GM12878 (cell line): Measurements from ENCODE around the gene OLFML2A. TPM values are rescaled to one million over a fixed set of nuclear protein-coding genes. Genes with fewer than 3 reads are reported as not detected.

Experiments
- ATAC-seq: fragments of 200-7000 bp; cut with Tn5 transposase; 3 replicates; pipeline ENCODE4 v1.9.1; 2020; ENCODE audit warnings: mild to moderate bottlenecking, moderate library complexity
- BruUV-seq: library from RNA; stranded (reverse); fragments of 400-500 nt; replicated peaks from 2 replicates; lab custom pipeline; 2021; lab: Mats Ljungman, UMichigan
- CTCF ChIA-PET: fragments of 300-600 bp; sonication (Branson Sonifier 250); formaldehyde crosslinking; extraction: SDS; loops from one replicate; lab custom pipeline; 2021; ENCODE audit warnings: inconsistent platforms; lab: Yijun Ruan, JAX
- POLR2A ChIA-PET: fragments of 350-600 bp; formaldehyde crosslinking; extraction: SDS; loops from one replicate; lab custom pipeline; 2021; ENCODE audit warnings: inconsistent platforms; lab: Charles Lee
- RAD21 ChIA-PET: fragments of 300-600 bp; sonication (Branson Sonifier 250); formaldehyde crosslinking; loops from one replicate; lab custom pipeline; 2023; ENCODE audit warnings: antibody characterized with exemption; ENCODE audit not compliant: unreplicated experiment; lab: Charles Lee
- SMC1A ChIA-PET: fragments of 300-600 bp; sonication (Branson Sonifier 250); formaldehyde crosslinking; loops from one replicate; lab custom pipeline; 2023; ENCODE audit not compliant: unreplicated experiment, uncharacterized antibody; lab: Charles Lee
- DNase-seq: peaks from one replicate; pipeline ENCODE4 v3.0.0-alpha.2; 2011; ENCODE audit warnings: low read depth, low spot score
- FAIRE-seq: peaks from 3 replicates; lab custom pipeline; 2011; peaks lifted over from hg19 to GRCh38; lab: Jason Lieb, UNC
- H2AFZ ChIP-seq: 2 replicates; pipeline ENCODE4 v1.6.0; 2011; ENCODE audit warnings: low read depth, low read length, control low read depth; ENCODE audit not compliant: control insufficient read depth
- H3K27ac ChIP-seq: 2 replicates; pipeline ENCODE4 v1.5.1; 2011; ENCODE audit warnings: control low read depth; ENCODE audit not compliant: control insufficient read depth, insufficient read depth
- H3K27me3 ChIP-seq, 2 experiments: replicated peaks in 1 of 2; 2 replicates each; pipeline versions ENCODE4 v1.6.0 to v1.6.1; 2011; ENCODE audit warnings: low read length in 1 of 2; ENCODE audit not compliant: control insufficient read depth in 2 of 2, insufficient read depth in 2 of 2
- H3K36me3 ChIP-seq, 2 experiments: 2 replicates each; pipeline ENCODE4 v1.5.1; 2011; ENCODE audit warnings: low read length in 1 of 2; ENCODE audit not compliant: control insufficient read depth in 2 of 2, insufficient read depth in 2 of 2
- H3K4me1 ChIP-seq: 2 replicates; pipeline ENCODE4 v1.6.1; 2011; ENCODE audit warnings: mild to moderate bottlenecking, low read length, moderate library complexity, mixed read lengths; ENCODE audit not compliant: control insufficient read depth, insufficient read depth
- H3K4me2 ChIP-seq: 2 replicates; pipeline ENCODE4 v1.6.0; 2011; ENCODE audit warnings: control low read depth; ENCODE audit not compliant: control insufficient read depth, insufficient read depth
- H3K4me3 ChIP-seq: fragments of 200-600 bp; sonication (generic); 2 replicates; pipeline ENCODE4 v1.5.1; 2016
- H3K79me2 ChIP-seq: 2 replicates; pipeline ENCODE4 v1.6.0; 2011; ENCODE audit warnings: low read length; ENCODE audit not compliant: control insufficient read depth, insufficient read depth
- H3K9ac ChIP-seq: 2 replicates; pipeline ENCODE4 v1.8.0; 2011; ENCODE audit warnings: low read length, control low read depth, mixed read lengths; ENCODE audit not compliant: control insufficient read depth, insufficient read depth
- H3K9me3 ChIP-seq: replicated peaks from 3 replicates; pipeline ENCODE4 v1.5.1; 2011; ENCODE audit warnings: mild to moderate bottlenecking, low read length; ENCODE audit not compliant: control insufficient read depth, insufficient read depth
- H4K20me1 ChIP-seq: 2 replicates; pipeline ENCODE4 v1.6.0; 2011; ENCODE audit not compliant: control insufficient read depth, insufficient read depth
- FOXK2 ChIP-seq: fragments of 450-650 bp; IDR thresholded peaks from 2 replicates; pipeline ENCODE4 v1.6.1; 2017; ENCODE audit warnings: mild to moderate bottlenecking, moderate library complexity
- WRNIP1 ChIP-seq: IDR thresholded peaks from 2 replicates; pipeline ENCODE4 v1.6.1; 2011; ENCODE audit warnings: low read depth, low read length, improper control_type of control experiment, borderline replicate concordance
- WGBS: methylation state at CpG from one replicate; pipeline ENCODE4 v1.1.6; 2016; ENCODE audit warnings: low lambda C conversion rate; ENCODE audit not compliant: insufficient replicate concordance, insufficient coverage; ENCODE audit errors: missing lambda C conversion rate; 5-methylcytosine and 5-hydroxymethylcytosine counted together
- in situ Hi-C: fragments of 300-500 bp; cut with MboI; formaldehyde crosslinking; loops from 9 replicates; pipeline ENCODE4 v1.14.3; 2018; ENCODE audit warnings: mixed read lengths
- intact Hi-C: fragments of 100-400 bp; cut with micrococcal nuclease; formaldehyde crosslinking; loops from one replicate; pipeline ENCODE4 v1.14.2; 2022; ENCODE audit not compliant: unreplicated experiment
- polyA plus RNA-seq, 11 experiments: library from polyadenylated mRNA; depleted of rRNA in 4 of 11; unstranded in 6 of 11; stranded (reverse) in 5 of 11; fragments of >200 nt; fragmentation: Nextera tagmentation in 4 of 11; fragmentation: Illumina TruSeq in 1 of 11; extraction: Ambion mirVana in 4 of 11; extraction: Trizol in 1 of 11; gene quantifications; 1 replicate in 1 of 11; 2 replicates in 10 of 11; pipeline versions ENCODE4 v1.2.1 to v1.2.3, GENCODE V29; 2011 to 2016; ENCODE audit warnings: inconsistent platforms in 2 of 11, missing spikeins in 2 of 11, low read depth in 1 of 11
- total RNA-seq, 4 experiments: library from RNA; depleted of rRNA in 3 of 4; stranded (reverse); fragments of >200 nt in 3 of 4; fragmentation: Illumina TruSeq in 1 of 4; extraction: Trizol in 1 of 4; gene quantifications; 2 replicates each; pipeline versions ENCODE4 v1.2.1 to v1.2.3, GENCODE V29; 2013 to 2021

OLFML2A gene
- total and polyA plus RNA-seq, 10 of the 15 experiments (the other 5 are each of a cell fraction or from before 2014, with no cell fraction given): 0.02 to 0.13 (median 0.10) TPM; not detected in 4

DNA sequence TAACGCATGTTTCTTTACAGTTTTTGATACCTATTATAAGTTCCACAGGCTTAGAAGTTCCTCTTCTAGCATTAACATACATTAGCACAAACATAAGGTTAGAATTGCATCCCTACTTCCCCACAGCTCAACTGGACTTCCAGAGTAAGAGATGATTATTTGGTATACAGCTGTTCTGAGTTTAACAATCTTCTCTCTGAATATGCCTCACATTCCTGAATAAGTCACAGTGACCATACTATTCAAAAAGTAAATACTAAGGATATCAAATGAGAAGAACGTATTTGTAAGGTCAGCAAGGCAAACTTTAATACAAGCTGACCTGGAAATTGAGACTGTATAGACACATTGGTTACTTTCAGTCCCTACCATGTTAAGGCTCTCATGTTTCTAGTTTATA lies 27.2 kb upstream of the OLFML2A start:
- Histone ChIP-seq H3K9me3 (no peaks in the 10 kb centered on the region), H3K79me2 (peaks cover 6% of the 10 kb centered on the region), H2AFZ (no peak overlapping the region), H4K20me1 (no peaks in the 10 kb centered on the region; the same call in 1 of the 2 replicates), H3K4me3 (no peak overlapping the region), H3K36me3 (no peaks in the 10 kb centered on the region), H3K4me2 (no peak overlapping the region), H3K27ac (no peak overlapping the region), H3K4me1 (no peaks in the 10 kb centered on the region), H3K27me3 (no peaks in the 10 kb centered on the region), H3K9ac (no peak overlapping the region)
- BruUV-seq: no TSS peak
- no peak for FAIRE-seq
- no peak for ATAC-seq
- ChIA-PET RAD21 (no interaction called here), SMC1A (interaction anchor here (0.6 to 1.4 kb wide), 4 partner anchors 15 to 128 kb away, joined by 3 to 6 read pairs (median 4); no protein-coding TSS in a partner anchor), POLR2A (interaction anchor here (0.6 kb wide), 1 partner anchor 20 kb away, joined by 6 read pairs; no protein-coding TSS in a partner anchor), CTCF (interaction anchor here (0.9 to 1.2 kb wide), 4 partner anchors 11 to 132 kb away, joined by 3 to 6 read pairs (median 4); no protein-coding TSS in a partner anchor)
- WGBS: 90% methylated on average over 2 of the region's 2 CpGs
- DNase-seq: no peak
- no peak for TF ChIP-seq WRNIP1
- in situ Hi-C loops (no loop called here), intact Hi-C loops (loop anchor here (5.0 kb wide), 1 partner anchor 32 kb away; no protein-coding TSS in a partner anchor)

GRCh38 chr9:124752967-124753366 lies 24.0 kb upstream of the OLFML2A start:
- Histone ChIP-seq H3K27me3 (no peaks in the 10 kb centered on the region), H3K4me2 (no peak overlapping the region), H3K36me3 (no peaks in the 10 kb centered on the region), H3K4me3 (no peak overlapping the region), H3K27ac (no peak overlapping the region), H3K79me2 (peaks cover 8% of the 10 kb centered on the region), H3K4me1 (peaks cover 1% of the 10 kb centered on the region; the same call in 1 of the 2 replicates), H2AFZ (no peak overlapping the region), H3K9ac (no peak overlapping the region), H3K9me3 (no peaks in the 10 kb centered on the region), H4K20me1 (no peaks in the 10 kb centered on the region)
- ChIA-PET RAD21 (interaction anchor here (1.7 to 2.6 kb wide), 2 partner anchors 10 to 136 kb away, joined by 7 to 10 read pairs; no protein-coding TSS in a partner anchor), POLR2A (interaction anchor here (0.9 to 1.1 kb wide), 2 partner anchors 10 to 12 kb away, joined by 3 to 4 read pairs; no protein-coding TSS in a partner anchor), SMC1A (interaction anchor here (0.8 to 3.2 kb wide), 6 partner anchors 9 to 197 kb away, joined by 3 to 21 read pairs (median 4); no protein-coding TSS in a partner anchor), CTCF (interaction anchor here (1.1 to 4.9 kb wide), 5 partner anchors 10 to 41 kb away, joined by 3 to 45 read pairs (median 5); no protein-coding TSS in a partner anchor)
- TF ChIP-seq FOXK2: no peak
- no TSS peak for BruUV-seq
- intact Hi-C loops (loop anchor here (5.0 kb wide), 1 partner anchor 36 kb away; no protein-coding TSS in a partner anchor), in situ Hi-C loops (no loop called here)
- no peak for ATAC-seq
- no peak for DNase-seq
- no peak for FAIRE-seq
- 91% methylated on average over 1 of the region's 1 CpG for WGBS
